Gastroesophageal sphincter (tissue), 3 donors: ENCODE data around the gene WNT3.

ENCODE experiments used
- POLR2A ChIP-seq, 2 donors: fragments of 450-650 bp; IDR thresholded peaks; one replicate each; pipeline ENCODE4 v1.6.1; 2017; ENCODE audit warnings: antibody characterized with exemption in 2 of 2, mild to moderate bottlenecking in 2 of 2, moderate library complexity in 1 of 2
- POLR2AphosphoS5 ChIP-seq: sonication (generic); formaldehyde crosslinking; IDR thresholded peaks from one replicate; pipeline ENCODE4 v1.6.1; 2017; ENCODE audit warnings: antibody characterized with exemption
- TF ChIP-seq, protein P1 (sequence below), 4 experiments: fragments of 200-600 bp in 2 of 4; fragments of 450-650 bp in 2 of 4; sonication (generic) in 1 of 4; IDR thresholded peaks; one replicate each; pipeline ENCODE4 v1.5.1; 2017 to 2019; ENCODE audit warnings: antibody characterized with exemption in 4 of 4, mild to moderate bottlenecking in 2 of 4, moderate library complexity in 2 of 4

DNA sequence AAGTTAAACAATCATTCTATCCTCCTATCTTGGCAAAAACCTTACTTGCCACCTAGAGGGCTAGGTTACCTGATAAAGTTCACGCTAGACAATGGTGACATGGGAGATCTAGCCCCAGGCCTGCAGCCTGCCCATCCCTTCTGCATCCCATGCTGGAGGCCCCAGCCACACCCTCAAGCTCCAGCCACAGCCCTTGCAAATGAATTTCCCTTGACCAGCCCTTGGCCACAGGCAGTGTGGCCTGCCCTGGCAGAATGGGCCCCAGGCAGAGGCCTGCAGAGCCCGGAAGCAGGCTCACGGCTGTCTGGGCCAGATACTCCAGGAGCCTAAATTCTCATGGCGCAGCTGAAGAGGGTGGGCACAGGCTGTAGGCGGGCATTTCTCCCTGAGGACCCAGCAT, 14.9 kb downstream of the WNT3 start:
- TF ChIP-seq, protein P1, sequence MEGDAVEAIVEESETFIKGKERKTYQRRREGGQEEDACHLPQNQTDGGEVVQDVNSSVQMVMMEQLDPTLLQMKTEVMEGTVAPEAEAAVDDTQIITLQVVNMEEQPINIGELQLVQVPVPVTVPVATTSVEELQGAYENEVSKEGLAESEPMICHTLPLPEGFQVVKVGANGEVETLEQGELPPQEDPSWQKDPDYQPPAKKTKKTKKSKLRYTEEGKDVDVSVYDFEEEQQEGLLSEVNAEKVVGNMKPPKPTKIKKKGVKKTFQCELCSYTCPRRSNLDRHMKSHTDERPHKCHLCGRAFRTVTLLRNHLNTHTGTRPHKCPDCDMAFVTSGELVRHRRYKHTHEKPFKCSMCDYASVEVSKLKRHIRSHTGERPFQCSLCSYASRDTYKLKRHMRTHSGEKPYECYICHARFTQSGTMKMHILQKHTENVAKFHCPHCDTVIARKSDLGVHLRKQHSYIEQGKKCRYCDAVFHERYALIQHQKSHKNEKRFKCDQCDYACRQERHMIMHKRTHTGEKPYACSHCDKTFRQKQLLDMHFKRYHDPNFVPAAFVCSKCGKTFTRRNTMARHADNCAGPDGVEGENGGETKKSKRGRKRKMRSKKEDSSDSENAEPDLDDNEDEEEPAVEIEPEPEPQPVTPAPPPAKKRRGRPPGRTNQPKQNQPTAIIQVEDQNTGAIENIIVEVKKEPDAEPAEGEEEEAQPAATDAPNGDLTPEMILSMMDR (IDR thresholded peaks at IDR 0.05) = no peak
- TF ChIP-seq POLR2A (IDR thresholded peaks at IDR 0.05) = no peak
- no peak for TF ChIP-seq POLR2AphosphoS5
